Transverse colon (tissue), 4 donors: Measurements from ENCODE around the gene ROPN1L. TPM values are rescaled to one million over a fixed set of nuclear protein-coding genes. Genes with fewer than 3 reads are reported as not detected.
"Not testable (repeated sequence)": the region's sequence is repeated elsewhere in the genome, so short reads cannot be mapped to it uniquely, and the experiment has no call there.

Source experiments
- DNase-seq: peaks from one replicate; pipeline ENCODE4 v3.0.0-alpha.2; 2019
- H3K27ac ChIP-seq, 4 donors: fragments of 200-600 bp; sonication (generic); 2 replicates each; pipeline ENCODE4 v1.5.1; 2016 to 2018; ENCODE audit warnings: inconsistent platforms in 4 of 4
- H3K27me3 ChIP-seq: fragments of 200-600 bp; sonication (generic); 2 replicates; pipeline ENCODE4 v1.5.1; 2017; ENCODE audit warnings: inconsistent platforms
- H3K36me3 ChIP-seq, 4 donors: fragments of 200-600 bp; sonication (generic); 2 replicates each; pipeline ENCODE4 v1.5.1; 2017 to 2019; ENCODE audit warnings: inconsistent platforms in 4 of 4
- H3K4me1 ChIP-seq, 4 donors: fragments of 200-600 bp; sonication (generic); 2 replicates each; pipeline ENCODE4 v1.5.1; 2017 to 2020; ENCODE audit warnings: inconsistent platforms in 4 of 4
- H3K4me3 ChIP-seq, 4 donors: fragments of 200-600 bp; sonication (generic); 1 replicate in 1 of 4; 2 replicates in 3 of 4; pipeline versions ENCODE4 v1.5.1 to v1.6.1; 2017 to 2019; ENCODE audit warnings: inconsistent platforms in 4 of 4
- H3K9me3 ChIP-seq, 2 donors: fragments of 200-600 bp; sonication (generic); 2 replicates each; pipeline ENCODE4 v1.5.1; 2017 to 2019; ENCODE audit warnings: inconsistent platforms in 2 of 2
- EP300 ChIP-seq: sonication (generic); formaldehyde crosslinking; IDR thresholded peaks from one replicate; pipeline ENCODE4 v1.6.1; 2017; ENCODE audit warnings: antibody characterized with exemption, low read depth
- POLR2A ChIP-seq: fragments of 450-650 bp; IDR thresholded peaks from one replicate; pipeline ENCODE4 v1.6.1; 2016; ENCODE audit warnings: antibody characterized with exemption, mild to moderate bottlenecking, moderate library complexity
- POLR2AphosphoS5 ChIP-seq, 3 donors: sonication (generic); formaldehyde crosslinking; IDR thresholded peaks; one replicate each; pipeline ENCODE4 v1.6.1; 2016; ENCODE audit warnings: antibody characterized with exemption in 3 of 3
- WGBS, 2 donors: methylation state at CpG; one replicate each; pipeline ENCODE4 v1.1.5; 2018; ENCODE audit warnings: low coverage in 1 of 2; 5-methylcytosine and 5-hydroxymethylcytosine counted together
- in situ Hi-C, 4 donors: fragments of 200-750 bp; cut with MboI; loops; one replicate each; pipeline versions ENCODE4 v1.15.0 to v1.15.1; 2017; ENCODE audit warnings: low sequenced_read_pairs in 3 of 4, low pct_ligation_motif_present in 1 of 4, low pct_unique_long_range_greater_than_20kb in 1 of 4
- intact Hi-C: fragments of 100-400 bp; cut with DNase I; formaldehyde crosslinking; loops from one replicate; pipeline ENCODE4 v1.15.1; 2023; ENCODE audit warnings: low total_unique reads
- total RNA-seq, 4 donors: library from RNA; depleted of rRNA; stranded (reverse); fragments of >200 nt; gene quantifications; one replicate each; pipeline ENCODE4 v1.1.0, GENCODE V29; 2016
- TF ChIP-seq, protein P1 (sequence below), 5 experiments: fragments of 200-600 bp in 3 of 5; fragments of 450-650 bp in 2 of 5; sonication (generic) in 3 of 5; IDR thresholded peaks; 1 replicate in 2 of 5; 2 replicates in 3 of 5; pipeline ENCODE4 v1.5.1; 2016 to 2017; ENCODE audit warnings: antibody characterized with exemption in 5 of 5, inconsistent platforms in 3 of 5, mild to moderate bottlenecking in 2 of 5, moderate library complexity in 1 of 5

The ROPN1L gene
- total RNA-seq, 4 donors from 2014 or later: 0.32 to 2.6 TPM; not detected in 2

DNA sequence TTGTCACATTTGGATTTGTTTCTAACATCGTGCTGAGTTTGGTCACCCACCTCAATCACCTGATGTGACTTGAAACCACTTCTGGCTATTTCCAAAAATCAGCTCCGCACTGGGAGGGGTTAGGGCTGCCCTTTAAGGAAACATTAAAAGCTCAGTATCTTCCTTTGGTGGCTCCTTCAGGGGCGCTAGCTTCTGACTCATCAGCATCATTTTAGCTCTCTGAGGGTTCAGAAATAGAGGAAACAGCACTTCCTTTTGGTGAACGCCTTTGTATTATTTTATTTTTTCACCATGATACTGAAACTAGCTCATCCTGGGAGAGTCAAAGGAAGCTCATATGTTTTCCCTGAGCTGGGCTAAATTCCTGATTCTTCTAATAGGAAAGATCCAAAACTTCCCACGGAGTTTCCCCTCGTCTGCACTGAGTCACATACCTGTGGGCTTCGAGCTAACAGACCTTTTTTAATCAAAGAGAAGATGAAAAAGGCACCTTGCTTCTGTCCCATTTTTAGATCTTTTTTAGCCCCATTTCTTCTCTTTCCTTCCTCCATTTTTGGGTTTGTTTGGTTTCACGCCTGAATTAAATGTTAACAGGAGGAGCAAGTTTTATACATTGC lies 48.2 kb downstream of the ROPN1L start:
- 57 to 87% methylated on average over 5 to 8 of the region's 8 CpGs for WGBS, 2 donors
- intact Hi-C loops: no loop called here
- peaks cover 0 to 6% (median 0%) of the 10 kb centered on the region in 4 donors for H3K4me1 ChIP-seq
- in situ Hi-C loops: no loop called here
- H3K36me3 ChIP-seq: no peaks in the 10 kb centered on the region
- no peak for DNase-seq
- H3K27ac ChIP-seq: no peak overlapping the region
- H3K9me3 ChIP-seq: no peaks in the 10 kb centered on the region
- TF ChIP-seq EP300 (no peak), POLR2AphosphoS5 (IDR thresholded peaks at IDR 0.05) (no peak)
- TF ChIP-seq, protein P1, sequence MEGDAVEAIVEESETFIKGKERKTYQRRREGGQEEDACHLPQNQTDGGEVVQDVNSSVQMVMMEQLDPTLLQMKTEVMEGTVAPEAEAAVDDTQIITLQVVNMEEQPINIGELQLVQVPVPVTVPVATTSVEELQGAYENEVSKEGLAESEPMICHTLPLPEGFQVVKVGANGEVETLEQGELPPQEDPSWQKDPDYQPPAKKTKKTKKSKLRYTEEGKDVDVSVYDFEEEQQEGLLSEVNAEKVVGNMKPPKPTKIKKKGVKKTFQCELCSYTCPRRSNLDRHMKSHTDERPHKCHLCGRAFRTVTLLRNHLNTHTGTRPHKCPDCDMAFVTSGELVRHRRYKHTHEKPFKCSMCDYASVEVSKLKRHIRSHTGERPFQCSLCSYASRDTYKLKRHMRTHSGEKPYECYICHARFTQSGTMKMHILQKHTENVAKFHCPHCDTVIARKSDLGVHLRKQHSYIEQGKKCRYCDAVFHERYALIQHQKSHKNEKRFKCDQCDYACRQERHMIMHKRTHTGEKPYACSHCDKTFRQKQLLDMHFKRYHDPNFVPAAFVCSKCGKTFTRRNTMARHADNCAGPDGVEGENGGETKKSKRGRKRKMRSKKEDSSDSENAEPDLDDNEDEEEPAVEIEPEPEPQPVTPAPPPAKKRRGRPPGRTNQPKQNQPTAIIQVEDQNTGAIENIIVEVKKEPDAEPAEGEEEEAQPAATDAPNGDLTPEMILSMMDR (IDR thresholded peaks at IDR 0.05): no peak
- peaks cover 3% of the 10 kb centered on the region for H3K27me3 ChIP-seq
- no peak overlapping the region for H3K4me3 ChIP-seq

DNA sequence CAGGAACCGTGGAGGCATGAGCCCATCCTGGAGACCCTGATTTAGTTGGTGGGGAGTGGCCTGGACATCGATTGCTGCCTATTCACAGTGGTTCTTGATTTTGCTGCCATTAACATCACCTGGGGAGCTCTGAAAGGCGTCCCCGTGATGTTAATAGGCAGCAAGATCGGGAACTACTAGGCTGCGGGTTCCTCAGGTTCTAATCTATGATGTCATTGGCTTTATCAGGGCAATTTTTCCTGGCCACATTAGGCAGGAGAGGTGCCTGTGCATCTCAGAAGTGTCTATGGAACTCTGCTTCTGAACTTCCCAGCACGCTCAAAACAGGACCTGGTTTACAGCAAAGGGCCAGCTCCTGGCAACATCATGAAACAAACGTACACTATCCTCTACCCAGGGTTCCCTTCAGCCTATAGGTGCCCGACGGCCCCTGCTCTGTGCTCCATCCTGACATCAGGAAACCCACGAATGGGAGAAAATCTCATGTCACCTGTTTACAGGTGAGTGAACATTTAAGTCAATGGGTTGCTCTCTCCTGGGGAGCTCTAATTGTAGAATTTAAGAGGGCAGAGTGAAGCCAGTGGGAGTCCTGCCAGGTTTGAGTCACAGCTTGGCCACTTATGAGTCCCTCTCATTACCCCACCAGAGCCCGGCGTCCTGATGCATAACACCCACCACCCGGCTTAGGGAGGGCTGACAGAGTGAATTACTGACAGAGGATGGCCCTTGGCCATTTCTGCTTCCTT lies 49.4 kb downstream of the ROPN1L start:
- DNase-seq: no peak
- TF ChIP-seq EP300: no peak
- TF ChIP-seq POLR2A: no peak
- TF ChIP-seq, protein P1 (IDR thresholded peaks at IDR 0.05): no peak
- TF ChIP-seq POLR2AphosphoS5 (IDR thresholded peaks at IDR 0.05): no peak
- Histone ChIP-seq H3K4me3 (no peak overlapping the region), H3K4me1 (no peaks in the 10 kb centered on the region), H3K27me3 (peaks cover 3% of the 10 kb centered on the region), H3K9me3 (no peaks in the 10 kb centered on the region), H3K27ac (no peak overlapping the region), H3K36me3 (no peaks in the 10 kb centered on the region)
- WGBS, 2 donors: 78 to 88% methylated on average over 4 to 14 of the region's 14 CpGs
- intact Hi-C loops (loop anchor here (1.0 kb wide), 1 partner anchor 42 kb away; no protein-coding TSS in a partner anchor), in situ Hi-C loops (no loop called here)

DNA sequence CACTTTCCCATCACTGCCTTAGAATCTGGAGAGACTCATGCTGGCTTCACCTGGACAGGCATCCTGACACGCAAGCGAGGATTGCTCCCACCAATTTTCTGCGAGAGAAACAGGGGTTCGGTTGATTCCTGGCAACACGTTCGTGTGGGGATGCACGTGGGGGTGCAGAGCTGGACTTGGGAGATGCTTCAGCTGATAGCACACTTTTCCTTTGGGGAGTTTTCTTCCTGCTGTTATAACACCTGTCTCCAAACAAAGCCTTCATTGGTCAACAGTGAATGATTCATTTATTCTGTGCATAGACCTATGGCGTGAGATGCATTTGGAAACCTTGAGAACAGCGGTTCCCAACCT lies 50.0 kb downstream of the ROPN1L start:
- intact Hi-C loops: loop anchor here (1.0 kb wide), 1 partner anchor 42 kb away; no protein-coding TSS in a partner anchor
- H3K9me3 ChIP-seq: no peaks in the 10 kb centered on the region
- TF ChIP-seq POLR2A (no peak), EP300 (no peak), POLR2AphosphoS5 (IDR thresholded peaks at IDR 0.05) (no peak)
- TF ChIP-seq, protein P1 (IDR thresholded peaks at IDR 0.05): no peak
- H3K36me3 ChIP-seq: no peaks in the 10 kb centered on the region
- no peaks in the 10 kb centered on the region for H3K4me1 ChIP-seq
- H3K4me3 ChIP-seq: no peak overlapping the region
- 94% methylated on average over 9 of the region's 9 CpGs; no CpG with 5 or more reads in 1 of the 2 donors for WGBS, 2 donors
- DNase-seq: no peak
- peaks cover 3% of the 10 kb centered on the region for H3K27me3 ChIP-seq
- H3K27ac ChIP-seq: no peak overlapping the region
- in situ Hi-C loops: no loop called here

DNA sequence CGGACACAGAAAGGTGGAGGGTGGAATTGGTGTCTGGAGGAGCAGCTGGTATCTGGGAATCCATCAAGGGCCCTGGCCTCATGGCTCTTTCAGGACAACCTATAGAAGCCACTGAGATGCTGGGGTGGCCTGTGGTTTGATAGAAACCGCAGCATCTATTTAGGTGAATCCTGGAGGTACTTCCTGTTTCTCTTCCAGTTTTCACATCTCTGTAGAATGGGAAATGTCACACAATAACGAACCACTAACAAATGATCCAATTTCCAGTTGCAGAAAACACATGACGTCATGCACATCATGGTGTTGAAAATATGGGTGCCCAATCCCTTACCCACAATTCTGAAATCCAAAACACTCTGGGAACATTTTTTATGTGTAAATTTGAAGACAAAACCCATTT lies 52.2 kb downstream of the ROPN1L start:
- TF ChIP-seq, protein P1 (IDR thresholded peaks at IDR 0.05): no peak
- TF ChIP-seq POLR2A: no peak
- TF ChIP-seq EP300: no peak
- Histone ChIP-seq H3K9me3 (no peaks in the 10 kb centered on the region), H3K4me3 (no peak overlapping the region), H3K27me3 (peaks cover 3% of the 10 kb centered on the region), H3K36me3 (no peaks in the 10 kb centered on the region), H3K4me1 (no peaks in the 10 kb centered on the region), H3K27ac (no peak overlapping the region)
- in situ Hi-C loops: no loop called here
- intact Hi-C loops: no loop called here
- DNase-seq: no peak
- WGBS, 2 donors: 78 to 87% methylated on average over 3 to 4 of the region's 4 CpGs

DNA sequence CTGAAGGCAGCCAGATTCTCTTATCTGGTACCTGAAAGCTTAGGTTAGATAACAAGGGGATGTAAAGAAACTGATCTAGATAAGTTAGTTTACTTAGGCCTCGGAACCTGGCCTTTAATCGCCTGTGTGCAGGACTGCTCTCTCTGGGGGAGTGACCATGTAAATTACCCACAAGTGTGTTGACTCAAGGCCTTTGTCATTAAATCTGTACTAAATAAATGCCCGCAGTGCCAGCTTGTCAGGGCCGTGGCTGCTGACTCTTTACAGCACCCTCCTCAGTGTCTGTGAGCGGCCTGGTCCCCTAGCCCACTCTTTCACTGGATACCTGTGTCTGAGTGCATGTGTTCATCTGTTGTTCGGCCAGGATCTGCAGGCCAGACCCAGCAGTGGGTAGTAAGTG lies 52.8 kb downstream of the ROPN1L start:
- H3K9me3 ChIP-seq, H3K27ac ChIP-seq, DNase-seq, H3K4me3 ChIP-seq, intact Hi-C loops, H3K36me3 ChIP-seq, H3K27me3 ChIP-seq, H3K4me1 ChIP-seq, in situ Hi-C loops: not testable (repeated sequence)
- 69% methylated on average over 6 of the region's 6 CpGs; no CpG with 5 or more reads in 1 of the 2 donors for WGBS, 2 donors
